Brain microvascular endothelial cell (primary cell): ENCODE results near the gene IFT52.

Experiments
- DNase-seq: peaks from one replicate; pipeline ENCODE4 v3.0.0-alpha.2; 2020
- H3K27ac ChIP-seq: fragments of 250-450 bp; sonication (Bioruptor Pico); 2 replicates; pipeline ENCODE4 v1.5.1; 2020; ENCODE audit warnings: mild to moderate bottlenecking, moderate library complexity
- H3K27me3 ChIP-seq: fragments of 250-450 bp; sonication (Bioruptor Pico); replicated peaks from 2 replicates; pipeline ENCODE4 v1.5.1; 2020; ENCODE audit warnings: mild to moderate bottlenecking
- H3K36me3 ChIP-seq: fragments of 250-450 bp; sonication (Bioruptor Pico); replicated peaks from 2 replicates; pipeline ENCODE4 v1.5.1; 2020; ENCODE audit warnings: mild to moderate bottlenecking
- H3K4me3 ChIP-seq: 2 replicates; pipeline ENCODE4 v1.5.1; 2011; ENCODE audit warnings: low read depth, mild to moderate bottlenecking, control low read depth, low read length, moderate library complexity
- CTCF ChIP-seq: IDR thresholded peaks from 2 replicates; pipeline ENCODE4 v1.5.1; 2011; ENCODE audit warnings: low read depth, mild to moderate bottlenecking, moderate library complexity, low read length, control low read depth, inconsistent platforms; ENCODE audit errors: missing control alignments
- in situ Hi-C: cut with HindIII; loops from 2 replicates; pipeline ENCODE4 v1.10.0; 2017; ENCODE audit warnings: low sequenced_read_pairs, low pct_ligation_motif_present

Gene IFT52

DNA sequence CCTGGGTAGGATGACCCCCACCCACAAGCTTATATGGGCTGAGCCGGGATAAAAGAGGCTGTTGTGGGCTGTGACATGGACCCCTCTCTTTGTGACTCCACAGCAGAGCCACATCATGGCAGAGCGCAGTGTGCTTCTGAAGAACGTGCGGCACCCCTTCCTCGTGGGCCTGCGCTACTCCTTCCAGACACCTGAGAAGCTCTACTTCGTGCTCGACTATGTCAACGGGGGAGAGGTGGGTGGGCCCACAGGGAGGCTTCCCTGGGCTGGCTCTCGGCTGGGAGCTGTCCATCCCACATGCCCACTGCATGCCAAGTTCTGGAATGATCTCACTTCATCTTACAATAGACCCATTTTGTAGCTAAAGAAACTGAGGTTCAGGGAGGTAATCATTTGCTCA is 21.5 kb upstream of the IFT52 start:
- no peak for DNase-seq
- Histone ChIP-seq H3K4me3 (no peak overlapping the region), H3K36me3 (no peaks in the 10 kb centered on the region), H3K27me3 (no peaks in the 10 kb centered on the region), H3K27ac (no peak overlapping the region)
- TF ChIP-seq CTCF: no peak
- in situ Hi-C loops: no loop called here

GRCh38 chr20:43570496-43570895 is 20.2 kb upstream of the IFT52 start:
- no peak for TF ChIP-seq CTCF
- no peak for DNase-seq
- no peaks in the 10 kb centered on the region for H3K36me3 ChIP-seq
- H3K4me3 ChIP-seq: no peak overlapping the region
- in situ Hi-C loops: no loop called here
- H3K27me3 ChIP-seq: no peaks in the 10 kb centered on the region
- H3K27ac ChIP-seq: no peak overlapping the region

- no peaks in the 10 kb centered on the region for H3K36me3 ChIP-seq
- no peaks in the 10 kb centered on the region for H3K27me3 ChIP-seq
- no peak for DNase-seq
- H3K27ac ChIP-seq: no peak overlapping the region
- no peak for TF ChIP-seq CTCF
- no peak overlapping the region for H3K4me3 ChIP-seq
- in situ Hi-C loops: no loop called here
These were observed 19.4 kb upstream of the IFT52 start for GRCh38 chr20:43571310-43571709.

- DNase-seq: no peak
- TF ChIP-seq CTCF: no peak
- H3K27ac ChIP-seq: no peak overlapping the region
- H3K4me3 ChIP-seq: no peak overlapping the region
- in situ Hi-C loops: no loop called here
- H3K27me3 ChIP-seq: no peaks in the 10 kb centered on the region
- H3K36me3 ChIP-seq: no peaks in the 10 kb centered on the region
These were observed 19.0 kb upstream of the IFT52 start for GRCh38 chr20:43571771-43572170.

GRCh38 chr20:43572891-43573290 is 17.8 kb upstream of the IFT52 start:
- H3K27ac ChIP-seq: no peak overlapping the region
- H3K4me3 ChIP-seq: no peak overlapping the region
- H3K27me3 ChIP-seq: no peaks in the 10 kb centered on the region
- TF ChIP-seq CTCF: no peak
- no peaks in the 10 kb centered on the region for H3K36me3 ChIP-seq
- in situ Hi-C loops: no loop called here
- DNase-seq: no peak

- Histone ChIP-seq H3K27me3 (no peaks in the 10 kb centered on the region), H3K27ac (no peak overlapping the region), H3K36me3 (no peaks in the 10 kb centered on the region), H3K4me3 (no peak overlapping the region)
- DNase-seq: no peak
- TF ChIP-seq CTCF: no peak
- in situ Hi-C loops: no loop called here
These were observed 14.6 kb upstream of the IFT52 start for GRCh38 chr20:43576108-43576507.
